ENCODE results near the gene PTPRN2. TPM values are rescaled to one million over a fixed set of nuclear protein-coding genes. Genes with fewer than 3 reads are reported as not detected.

PTPRN2 gene
- total RNA-seq, 1 experiment from 2014 or later, result 2.1 TPM

GRCh38 chr7:158314394-158314793 lies 273.2 kb downstream of the PTPRN2 start:
- ATAC-seq, result no peak
- Histone ChIP-seq H2AFZ (ENCODE audit: low read depth, low read length, poor library complexity, severe bottlenecking) (no peak overlapping the region), H3K4me3 (replicated peaks in 1 of 2; ENCODE audit: low read depth in 1 of 2, low read length in 2 of 2) (no peak overlapping the region), H3K27ac (ENCODE audit: low read depth, low read length) (no peak overlapping the region), H3K9ac (ENCODE audit: low read length) (no peak overlapping the region), H3K27me3 (ENCODE audit: insufficient read depth, low read length) (no peaks in the 10 kb centered on the region), H3K4me1 (ENCODE audit: control insufficient read depth in 1 of 2, insufficient read depth in 2 of 2, low read length in 2 of 2) (no peaks in the 10 kb centered on the region), H3K79me2 (ENCODE audit: insufficient read depth, low read length) (no peaks in the 10 kb centered on the region), H4K20me1 (ENCODE audit: insufficient read depth) (no peaks in the 10 kb centered on the region), H3K4me2 (ENCODE audit: low read length) (no peak overlapping the region), H3K36me3 (ENCODE audit: control insufficient read depth in 1 of 2, insufficient read depth in 2 of 2, low read length in 2 of 2) (no peaks in the 10 kb centered on the region), H3K9me3 (ENCODE audit: control insufficient read depth in 1 of 2, insufficient read depth in 1 of 2, low read depth in 1 of 2, low read length in 2 of 2) (peaks cover 0 to 4% of the 10 kb centered on the region in 2 experiments; a peak in 2 of 4 replicates), H3K9me2 (ENCODE audit: insufficient read depth) (no peaks in the 10 kb centered on the region)
- BruUV-seq (replicated peaks), result no TSS peak
- RAD21 ChIA-PET (ENCODE audit: low non-redundant PET in 1 of 2, low total read pairs in 2 of 2, uncharacterized antibody in 2 of 2, unreplicated experiment in 2 of 2), result no interaction called here
- intact Hi-C loops (cut with micrococcal nuclease), result no loop called here
- DNase-seq (ENCODE audit: low read depth, low spot score), result no peak
- CTCF ChIA-PET, result no interaction called here
- POLR2A ChIA-PET, result no interaction called here
- TF ChIP-seq, protein P1, sequence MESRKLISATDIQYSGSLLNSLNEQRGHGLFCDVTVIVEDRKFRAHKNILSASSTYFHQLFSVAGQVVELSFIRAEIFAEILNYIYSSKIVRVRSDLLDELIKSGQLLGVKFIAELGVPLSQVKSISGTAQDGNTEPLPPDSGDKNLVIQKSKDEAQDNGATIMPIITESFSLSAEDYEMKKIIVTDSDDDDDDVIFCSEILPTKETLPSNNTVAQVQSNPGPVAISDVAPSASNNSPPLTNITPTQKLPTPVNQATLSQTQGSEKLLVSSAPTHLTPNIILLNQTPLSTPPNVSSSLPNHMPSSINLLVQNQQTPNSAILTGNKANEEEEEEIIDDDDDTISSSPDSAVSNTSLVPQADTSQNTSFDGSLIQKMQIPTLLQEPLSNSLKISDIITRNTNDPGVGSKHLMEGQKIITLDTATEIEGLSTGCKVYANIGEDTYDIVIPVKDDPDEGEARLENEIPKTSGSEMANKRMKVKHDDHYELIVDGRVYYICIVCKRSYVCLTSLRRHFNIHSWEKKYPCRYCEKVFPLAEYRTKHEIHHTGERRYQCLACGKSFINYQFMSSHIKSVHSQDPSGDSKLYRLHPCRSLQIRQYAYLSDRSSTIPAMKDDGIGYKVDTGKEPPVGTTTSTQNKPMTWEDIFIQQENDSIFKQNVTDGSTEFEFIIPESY (IDR thresholded peaks at IDR 0.05; ENCODE audit: extremely low read depth, insufficient replicate concordance, low read length), result no peak
- TF ChIP-seq CBX3 (IDR thresholded peaks at IDR 0.05; ENCODE audit: low read depth) (no peak), EZH2 (IDR thresholded peaks at IDR 0.05) (no peak), RAD21 (IDR thresholded peaks at IDR 0.05; ENCODE audit: low read depth) (no peak), TCF7L2 (IDR thresholded peaks at IDR 0.05; ENCODE audit: borderline replicate concordance, extremely low read depth, insufficient read depth, insufficient read length) (no peak), ZNF274 (IDR thresholded peaks at IDR 0.05; ENCODE audit: low read depth, low read length) (no peak), REST (IDR thresholded peaks at IDR 0.05; ENCODE audit: low read depth) (no peak), CEBPB (IDR thresholded peaks at IDR 0.05; ENCODE audit: low read depth) (no peak), SRF (IDR thresholded peaks at IDR 0.05; ENCODE audit: low read depth) (no peak), YY1 (IDR thresholded peaks at IDR 0.05; ENCODE audit: extremely low read depth, insufficient replicate concordance, low read depth, low read length) (no peak)
- TF ChIP-seq, protein P2, sequence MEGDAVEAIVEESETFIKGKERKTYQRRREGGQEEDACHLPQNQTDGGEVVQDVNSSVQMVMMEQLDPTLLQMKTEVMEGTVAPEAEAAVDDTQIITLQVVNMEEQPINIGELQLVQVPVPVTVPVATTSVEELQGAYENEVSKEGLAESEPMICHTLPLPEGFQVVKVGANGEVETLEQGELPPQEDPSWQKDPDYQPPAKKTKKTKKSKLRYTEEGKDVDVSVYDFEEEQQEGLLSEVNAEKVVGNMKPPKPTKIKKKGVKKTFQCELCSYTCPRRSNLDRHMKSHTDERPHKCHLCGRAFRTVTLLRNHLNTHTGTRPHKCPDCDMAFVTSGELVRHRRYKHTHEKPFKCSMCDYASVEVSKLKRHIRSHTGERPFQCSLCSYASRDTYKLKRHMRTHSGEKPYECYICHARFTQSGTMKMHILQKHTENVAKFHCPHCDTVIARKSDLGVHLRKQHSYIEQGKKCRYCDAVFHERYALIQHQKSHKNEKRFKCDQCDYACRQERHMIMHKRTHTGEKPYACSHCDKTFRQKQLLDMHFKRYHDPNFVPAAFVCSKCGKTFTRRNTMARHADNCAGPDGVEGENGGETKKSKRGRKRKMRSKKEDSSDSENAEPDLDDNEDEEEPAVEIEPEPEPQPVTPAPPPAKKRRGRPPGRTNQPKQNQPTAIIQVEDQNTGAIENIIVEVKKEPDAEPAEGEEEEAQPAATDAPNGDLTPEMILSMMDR (IDR thresholded peaks at IDR 0.05 in 2 of 3, conservative IDR thresholded peaks at IDR 0.05 in 1 of 3; ENCODE audit: borderline replicate concordance in 1 of 3, insufficient read depth in 1 of 3, low read depth in 2 of 3, low read length in 2 of 3), result no peak
